ENCODE measurements around the gene LRRC52. TPM values are rescaled to one million over a fixed set of nuclear protein-coding genes. Genes with fewer than 3 reads are reported as not detected.

The LRRC52 gene
- polyA plus RNA-seq, 1 of the 3 experiments (the other 2 are of a cell fraction), result not detected

DNA sequence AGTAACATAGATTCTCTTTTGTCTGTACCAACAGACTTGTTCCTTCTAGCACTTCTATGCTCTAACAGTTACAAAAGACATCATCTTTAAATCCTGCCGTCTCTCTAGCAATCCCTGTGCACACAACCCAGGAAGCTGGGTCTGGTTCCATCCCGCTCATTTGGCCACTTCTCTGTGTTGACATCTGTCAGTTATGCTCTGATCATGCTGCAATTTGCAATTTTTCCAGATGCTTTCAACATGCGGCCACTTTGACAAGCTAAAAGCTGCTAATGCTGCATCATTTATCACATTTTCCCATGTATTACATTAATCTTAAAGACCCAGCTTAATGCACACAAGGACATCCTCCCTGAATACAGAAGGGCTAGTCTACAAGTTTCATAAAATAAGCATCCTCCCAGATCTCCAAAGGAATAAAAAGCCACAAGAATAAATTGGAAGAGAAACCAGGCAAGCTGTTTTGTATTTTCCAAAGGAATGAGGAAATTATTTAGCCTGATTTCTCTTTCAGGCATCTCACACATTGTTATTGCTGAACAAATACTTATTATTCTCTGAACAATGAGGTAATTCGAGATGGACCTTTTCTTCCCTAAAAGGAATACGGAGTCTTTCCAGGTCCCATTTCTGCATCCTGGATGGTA lies 19.0 kb upstream of the LRRC52 start:
- Histone ChIP-seq H3K4me1 (ENCODE audit: control insufficient read depth in 1 of 2, insufficient read depth in 2 of 2, low read depth in 1 of 2, low read length in 1 of 2) (no peaks in the 10 kb centered on the region), H3K27ac (ENCODE audit: low read depth in 2 of 2, low read length in 1 of 2) (no peak overlapping the region), H2AFZ (ENCODE audit: low read depth) (no peak overlapping the region), H4K20me1 (ENCODE audit: insufficient read depth) (no peaks in the 10 kb centered on the region), H3K4me2 (no peak overlapping the region), H3K27me3 (ENCODE audit: insufficient read depth) (no peaks in the 10 kb centered on the region), H3K4me3 (ENCODE audit: low read depth in 2 of 2, low read length in 1 of 2) (no peak overlapping the region), H3K79me2 (ENCODE audit: insufficient read depth) (no peaks in the 10 kb centered on the region), H3K9ac (no peak overlapping the region), H3F3A (replicated peaks; ENCODE audit: insufficient read depth) (no peaks in the 10 kb centered on the region), H3K9me3 (no peaks in the 10 kb centered on the region), H3K36me3 (replicated peaks in 1 of 2; ENCODE audit: control insufficient read depth in 1 of 2, insufficient read depth in 2 of 2, low read length in 1 of 2) (no peaks in the 10 kb centered on the region), H3K9me2 (no peaks in the 10 kb centered on the region)
- CTCF ChIA-PET, result interaction anchor here (2.2 kb wide), 1 partner anchor 157 kb away, joined by 7 read pairs; no protein-coding TSS in a partner anchor
- DNase-seq, result no peak
- no peak for TF ChIP-seq TEAD4 (IDR thresholded peaks at IDR 0.05; ENCODE audit: borderline replicate concordance, insufficient read depth)
- no peak for TF ChIP-seq ELF1 (IDR thresholded peaks at IDR 0.05)
- no peak for TF ChIP-seq SIN3A (IDR thresholded peaks at IDR 0.05; ENCODE audit: borderline replicate concordance, low read depth, low read length)
- no peak for TF ChIP-seq EZH2phosphoT487 (IDR thresholded peaks at IDR 0.05; ENCODE audit: borderline replicate concordance, low read depth)
- no peak for TF ChIP-seq JUND (IDR thresholded peaks at IDR 0.05)
- no peak for TF ChIP-seq YY1 (IDR thresholded peaks at IDR 0.05; ENCODE audit: low read depth)
- TF ChIP-seq SMC3 (IDR thresholded peaks at IDR 0.05; ENCODE audit: low read depth, low read length), result no peak
- TF ChIP-seq RCOR1 (IDR thresholded peaks at IDR 0.05; ENCODE audit: low read length), result no peak
- no peak for TF ChIP-seq POLR2AphosphoS5 (IDR thresholded peaks at IDR 0.05; ENCODE audit: low read depth, low read length)
- TF ChIP-seq TCF12 (IDR thresholded peaks at IDR 0.05), result no peak
- TF ChIP-seq GATA2 (CRISPR knock-in tag; IDR thresholded peaks at IDR 0.05), result no peak
- no peak for TF ChIP-seq GABPA (IDR thresholded peaks at IDR 0.05; ENCODE audit: low read depth)
- TF ChIP-seq RXRA (IDR thresholded peaks at IDR 0.05; ENCODE audit: borderline replicate concordance, low read depth), result no peak
- TF ChIP-seq, protein P1, sequence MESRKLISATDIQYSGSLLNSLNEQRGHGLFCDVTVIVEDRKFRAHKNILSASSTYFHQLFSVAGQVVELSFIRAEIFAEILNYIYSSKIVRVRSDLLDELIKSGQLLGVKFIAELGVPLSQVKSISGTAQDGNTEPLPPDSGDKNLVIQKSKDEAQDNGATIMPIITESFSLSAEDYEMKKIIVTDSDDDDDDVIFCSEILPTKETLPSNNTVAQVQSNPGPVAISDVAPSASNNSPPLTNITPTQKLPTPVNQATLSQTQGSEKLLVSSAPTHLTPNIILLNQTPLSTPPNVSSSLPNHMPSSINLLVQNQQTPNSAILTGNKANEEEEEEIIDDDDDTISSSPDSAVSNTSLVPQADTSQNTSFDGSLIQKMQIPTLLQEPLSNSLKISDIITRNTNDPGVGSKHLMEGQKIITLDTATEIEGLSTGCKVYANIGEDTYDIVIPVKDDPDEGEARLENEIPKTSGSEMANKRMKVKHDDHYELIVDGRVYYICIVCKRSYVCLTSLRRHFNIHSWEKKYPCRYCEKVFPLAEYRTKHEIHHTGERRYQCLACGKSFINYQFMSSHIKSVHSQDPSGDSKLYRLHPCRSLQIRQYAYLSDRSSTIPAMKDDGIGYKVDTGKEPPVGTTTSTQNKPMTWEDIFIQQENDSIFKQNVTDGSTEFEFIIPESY (IDR thresholded peaks at IDR 0.05; ENCODE audit: borderline replicate concordance, low read depth), result no peak
- TF ChIP-seq NRF1 (IDR thresholded peaks at IDR 0.05; ENCODE audit: low read depth, low read length), result no peak
- TF ChIP-seq, protein P2, sequence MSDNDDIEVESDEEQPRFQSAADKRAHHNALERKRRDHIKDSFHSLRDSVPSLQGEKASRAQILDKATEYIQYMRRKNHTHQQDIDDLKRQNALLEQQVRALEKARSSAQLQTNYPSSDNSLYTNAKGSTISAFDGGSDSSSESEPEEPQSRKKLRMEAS (IDR thresholded peaks at IDR 0.05; ENCODE audit: low read depth), result no peak
- TF ChIP-seq, protein P3, sequence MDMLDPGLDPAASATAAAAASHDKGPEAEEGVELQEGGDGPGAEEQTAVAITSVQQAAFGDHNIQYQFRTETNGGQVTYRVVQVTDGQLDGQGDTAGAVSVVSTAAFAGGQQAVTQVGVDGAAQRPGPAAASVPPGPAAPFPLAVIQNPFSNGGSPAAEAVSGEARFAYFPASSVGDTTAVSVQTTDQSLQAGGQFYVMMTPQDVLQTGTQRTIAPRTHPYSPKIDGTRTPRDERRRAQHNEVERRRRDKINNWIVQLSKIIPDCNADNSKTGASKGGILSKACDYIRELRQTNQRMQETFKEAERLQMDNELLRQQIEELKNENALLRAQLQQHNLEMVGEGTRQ (IDR thresholded peaks at IDR 0.05; ENCODE audit: borderline replicate concordance, low read depth, low read length), result no peak
- TF ChIP-seq, protein P4, sequence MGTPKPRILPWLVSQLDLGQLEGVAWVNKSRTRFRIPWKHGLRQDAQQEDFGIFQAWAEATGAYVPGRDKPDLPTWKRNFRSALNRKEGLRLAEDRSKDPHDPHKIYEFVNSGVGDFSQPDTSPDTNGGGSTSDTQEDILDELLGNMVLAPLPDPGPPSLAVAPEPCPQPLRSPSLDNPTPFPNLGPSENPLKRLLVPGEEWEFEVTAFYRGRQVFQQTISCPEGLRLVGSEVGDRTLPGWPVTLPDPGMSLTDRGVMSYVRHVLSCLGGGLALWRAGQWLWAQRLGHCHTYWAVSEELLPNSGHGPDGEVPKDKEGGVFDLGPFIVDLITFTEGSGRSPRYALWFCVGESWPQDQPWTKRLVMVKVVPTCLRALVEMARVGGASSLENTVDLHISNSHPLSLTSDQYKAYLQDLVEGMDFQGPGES (IDR thresholded peaks at IDR 0.05; ENCODE audit: low read depth, low read length), result no peak
- POLR2A ChIA-PET, result no interaction called here
- 12% methylated on average over 5 of the region's 5 CpGs for WGBS (ENCODE audit: low lambda C conversion rate)

Measured in SK-N-SH (cell line).